DMS79 treated with DMSO at 0.1 percent for 48 hours (cell line): Measurements from ENCODE around the gene ABI2.
"Not testable (repeated sequence)": the region's sequence is repeated elsewhere in the genome, so short reads cannot be mapped to it uniquely, and the experiment has no call there.

ENCODE experiments used
- DNase-seq: peaks from one replicate; lab custom pipeline; 2025; lab: John Stamatoyannopoulos, UW

ABI2 gene

GRCh38 chr2:203429643-203430042, 101.4 kb downstream of the ABI2 start:
- not testable (repeated sequence) for DNase-seq

- no peak for DNase-seq
Measured at GRCh38 chr2:203431391-203432185, 103.4 kb downstream of the ABI2 start.

- no peak for DNase-seq
Measured at GRCh38 chr2:203432811-203433210, 104.6 kb downstream of the ABI2 start.

- no peak for DNase-seq
Measured at GRCh38 chr2:203436496-203436895, 108.3 kb downstream of the ABI2 start.

GRCh38 chr2:203437511-203437910, 109.3 kb downstream of the ABI2 start:
- DNase-seq: no peak

- no peak for DNase-seq
Measured at GRCh38 chr2:203438528-203438927, 110.3 kb downstream of the ABI2 start.

GRCh38 chr2:203440671-203441070, 112.5 kb downstream of the ABI2 start:
- no peak for DNase-seq

GRCh38 chr2:203441463-203441862, 113.3 kb downstream of the ABI2 start:
- DNase-seq: no peak

- DNase-seq: no peak
Measured at GRCh38 chr2:203442463-203442862, 114.3 kb downstream of the ABI2 start.

- no peak for DNase-seq
Measured at GRCh38 chr2:203444738-203445137, 116.5 kb downstream of the ABI2 start.

- no peak for DNase-seq
Measured at GRCh38 chr2:203446071-203446481, 117.9 kb downstream of the ABI2 start.

- no peak for DNase-seq
Measured at GRCh38 chr2:203446780-203447179, 118.6 kb downstream of the ABI2 start.

- DNase-seq: no peak
Measured at GRCh38 chr2:203450561-203450960, 122.4 kb downstream of the ABI2 start.

GRCh38 chr2:203451011-203451410, 122.8 kb downstream of the ABI2 start:
- no peak for DNase-seq

- no peak for DNase-seq
Measured at GRCh38 chr2:203451689-203452088, 123.5 kb downstream of the ABI2 start.

- peak; percentile 58 for DNase-seq
Measured at GRCh38 chr2:203453858-203454451, 125.8 kb downstream of the ABI2 start.

- no peak for DNase-seq
Measured at GRCh38 chr2:203455209-203455608, 127.0 kb downstream of the ABI2 start.

- DNase-seq: no peak
Measured at GRCh38 chr2:203461746-203462145, 133.6 kb downstream of the ABI2 start.

- DNase-seq: no peak
Measured at GRCh38 chr2:203462308-203462707, 134.1 kb downstream of the ABI2 start.

GRCh38 chr2:203463266-203463678, 135.1 kb downstream of the ABI2 start:
- no peak for DNase-seq

- no peak for DNase-seq
Measured at GRCh38 chr2:203469546-203469945, 141.4 kb downstream of the ABI2 start.

GRCh38 chr2:203470371-203470770, 142.2 kb downstream of the ABI2 start:
- DNase-seq: no peak

GRCh38 chr2:203471323-203471722, 143.1 kb downstream of the ABI2 start:
- no peak for DNase-seq

GRCh38 chr2:203476881-203477280, 148.7 kb downstream of the ABI2 start:
- no peak for DNase-seq
